G401 (cell line): ENCODE results near the gene GNPAT. TPM values are rescaled to one million over a fixed set of nuclear protein-coding genes. Genes with fewer than 3 reads are reported as not detected.

Source experiments
- DNase-seq: peaks from one replicate; pipeline ENCODE4 v3.0.0-alpha.2; 2015; ENCODE audit warnings: low spot score
- in situ Hi-C: cut with HindIII; loops from 2 replicates; pipeline ENCODE4 v1.10.0; 2016; ENCODE audit warnings: low sequenced_read_pairs, mixed read lengths
- total RNA-seq: library from RNA; depleted of rRNA; stranded (reverse); fragments of >200 nt; shearing (Covaris generic); gene quantifications from 2 replicates; pipeline ENCODE4 v1.2.3, GENCODE V29; 2014; rRNA removed

Gene GNPAT
- 77.1 and 81.0 TPM in 2 replicates for total RNA-seq

DNA sequence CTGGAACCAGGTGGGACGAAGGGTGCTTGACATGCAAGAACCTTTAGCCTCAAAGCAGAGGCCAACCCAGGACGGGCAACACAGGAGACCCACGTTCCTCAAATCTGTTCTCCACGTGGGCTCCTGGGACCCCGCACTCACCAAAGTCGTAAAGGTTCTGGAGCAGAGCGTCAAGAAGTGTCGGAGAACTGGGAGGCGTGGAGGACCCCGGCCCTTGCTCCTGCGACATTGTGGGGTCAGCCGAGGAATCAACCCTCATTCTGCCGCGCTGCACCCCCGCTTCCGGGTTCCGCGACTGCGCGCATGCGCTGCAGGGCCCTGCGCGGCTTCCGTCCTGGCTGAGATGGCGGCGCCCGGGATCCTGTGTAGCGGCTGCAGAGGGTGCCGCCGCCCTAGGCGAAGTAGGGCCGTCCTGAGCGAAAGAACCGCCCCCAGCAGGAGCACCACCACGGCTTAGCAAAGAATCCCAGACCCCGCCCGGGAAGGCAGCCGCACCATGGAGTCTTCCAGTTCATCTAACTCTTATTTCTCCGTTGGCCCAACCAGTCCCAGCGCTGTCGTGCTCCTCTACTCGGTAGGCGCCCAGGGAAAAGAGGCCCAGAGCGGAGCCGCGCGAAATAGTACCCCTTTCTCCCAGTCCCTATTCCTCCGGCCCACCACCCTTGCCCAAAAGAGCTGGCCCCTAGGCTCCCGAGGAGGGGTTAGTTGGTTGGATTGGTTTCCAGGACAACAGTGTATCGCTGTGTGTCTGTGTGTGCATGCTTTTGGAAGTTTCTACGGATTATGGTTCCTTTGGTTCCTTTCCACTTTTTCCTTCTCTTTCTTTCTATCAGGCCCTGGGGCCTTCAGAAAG lies at the start of gene GNPAT:
Gene GNPAT (plus strand): TSS at position 330 of the 853 bp plus-strand sequence. CDS start 167 bp downstream, at position 497.
- peak; percentile 80 for DNase-seq
- in situ Hi-C loops = no loop called here

DNA sequence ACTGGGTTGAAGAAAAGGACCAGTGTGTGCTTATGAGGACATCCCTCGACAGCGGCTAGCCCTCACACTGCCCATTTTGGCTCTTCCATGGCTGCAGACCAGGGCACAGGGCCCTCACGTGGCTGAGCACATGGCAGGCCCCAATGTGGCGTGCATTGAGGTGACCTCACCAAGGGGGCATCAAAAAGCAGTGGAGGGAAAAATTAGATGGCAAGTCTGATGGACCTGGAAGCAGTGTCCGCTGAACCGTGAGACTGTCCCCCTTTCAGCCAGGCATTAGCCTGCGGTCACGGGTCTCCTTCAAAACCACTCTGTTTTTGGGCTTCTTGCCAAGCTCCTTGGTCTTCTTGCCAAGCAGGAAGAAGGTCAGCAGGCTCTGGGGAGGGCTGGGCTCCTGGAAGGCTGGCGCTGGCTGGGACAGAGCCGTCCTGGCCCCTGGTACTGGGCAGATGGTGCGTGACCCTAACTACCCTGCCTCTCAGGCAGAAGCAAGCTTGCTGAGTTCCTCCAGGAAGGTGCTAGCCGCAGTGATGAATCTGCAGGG lies 48.3 kb upstream of the GNPAT start:
- peak; percentile 98 for DNase-seq
- in situ Hi-C loops = no loop called here

DNA sequence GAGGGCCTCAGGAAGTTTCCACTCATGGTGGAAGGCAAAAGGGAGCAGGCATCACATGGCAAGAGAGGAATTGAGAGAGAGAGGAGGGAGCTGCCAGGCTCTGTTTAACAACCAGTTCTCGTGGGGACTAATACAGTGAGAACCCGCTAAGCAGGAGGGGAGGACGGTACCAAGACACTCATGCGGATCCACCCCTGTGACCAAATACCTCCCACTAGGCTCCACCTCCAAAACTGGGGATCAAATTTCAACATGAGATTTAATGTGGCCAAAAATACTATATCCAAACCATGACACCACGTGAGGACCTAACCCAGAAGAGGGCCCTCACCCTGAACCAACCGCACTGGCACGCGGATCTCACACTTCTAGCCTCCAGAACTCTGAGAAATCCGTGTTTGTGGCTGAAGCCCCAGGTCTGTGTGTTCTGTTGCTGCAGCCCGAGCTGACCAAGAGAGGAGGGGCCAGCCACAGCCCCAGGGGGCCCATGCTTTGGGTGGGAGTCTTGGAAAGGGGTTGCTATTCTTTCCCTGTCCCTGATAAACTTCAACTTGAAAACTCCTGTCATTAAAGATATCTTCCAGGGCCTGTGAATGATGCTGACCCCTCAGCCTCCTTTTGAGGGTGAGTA lies 47.2 kb upstream of the GNPAT start:
- no peak for DNase-seq
- in situ Hi-C loops = no loop called here

DNA sequence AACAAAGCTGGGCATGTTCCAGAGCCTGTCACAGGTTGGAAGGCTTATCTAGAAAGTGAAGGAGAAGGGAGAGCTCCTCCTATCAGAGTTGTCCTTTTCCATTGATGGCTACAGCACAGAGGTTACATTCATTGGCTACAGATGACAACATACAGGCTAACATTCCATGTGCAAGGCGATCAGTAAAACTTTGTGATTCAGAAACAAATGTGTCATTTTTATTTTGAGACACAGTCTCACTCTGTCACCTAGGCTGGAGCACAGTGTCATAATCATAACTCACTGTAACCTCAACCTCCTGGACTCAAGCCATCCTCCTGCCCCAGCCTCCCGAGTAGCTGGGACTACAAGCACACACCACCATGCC lies 46.6 kb upstream of the GNPAT start:
- no peak for DNase-seq
- in situ Hi-C loops = no loop called here

DNA sequence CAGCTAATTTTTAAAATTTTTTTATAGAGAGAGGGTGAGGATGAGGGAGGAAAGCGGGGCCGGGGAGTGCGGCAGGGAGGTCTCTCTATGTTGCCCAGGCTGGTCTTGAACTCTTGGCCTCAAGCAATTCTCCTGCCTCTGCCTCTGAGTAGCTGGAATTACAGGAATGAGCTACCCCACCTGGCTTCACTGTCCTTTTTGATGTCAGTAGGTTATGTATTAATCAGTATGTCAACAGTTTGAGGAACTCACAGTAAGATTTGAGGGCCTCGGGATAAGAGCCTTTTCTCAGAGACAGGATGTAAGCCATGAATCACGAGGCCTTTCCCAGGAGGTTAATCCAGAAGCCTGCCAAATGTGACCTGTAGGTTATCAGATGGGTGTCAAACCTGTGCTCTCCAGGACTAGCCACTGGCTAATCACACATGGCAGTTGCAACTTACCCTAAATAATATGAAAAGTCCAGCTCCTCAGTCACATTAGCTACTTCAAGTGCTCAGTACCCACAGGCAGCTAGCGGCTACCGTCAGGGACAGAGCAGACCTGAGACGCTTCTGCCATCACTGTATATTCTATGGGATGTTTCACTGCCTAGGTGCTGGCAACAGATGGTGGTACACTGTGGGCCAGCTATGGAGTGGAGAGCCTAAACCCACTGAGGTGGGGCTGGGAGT lies 46.0 kb upstream of the GNPAT start:
- in situ Hi-C loops = no loop called here
- DNase-seq = no peak

DNA sequence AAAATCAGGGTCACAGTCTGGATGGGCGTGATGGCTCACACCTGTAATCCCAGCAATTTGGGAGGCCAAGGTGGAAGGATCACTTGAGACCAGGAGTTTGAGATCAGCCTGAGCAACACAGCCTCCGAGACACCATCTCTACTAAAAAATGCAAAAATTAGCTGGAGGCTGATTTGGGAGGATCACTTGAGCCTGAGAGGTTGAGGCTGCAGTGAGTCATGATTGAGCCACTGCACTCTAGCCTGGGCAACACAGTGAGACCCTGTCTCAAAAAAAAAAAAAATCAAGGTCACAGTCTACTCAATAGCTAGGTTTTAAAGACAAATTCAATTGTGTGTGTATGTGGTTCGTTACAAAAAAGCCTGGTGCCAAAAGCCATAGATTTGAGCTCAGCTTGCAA lies 44.7 kb upstream of the GNPAT start:
- no peak for DNase-seq
- in situ Hi-C loops = no loop called here

DNA sequence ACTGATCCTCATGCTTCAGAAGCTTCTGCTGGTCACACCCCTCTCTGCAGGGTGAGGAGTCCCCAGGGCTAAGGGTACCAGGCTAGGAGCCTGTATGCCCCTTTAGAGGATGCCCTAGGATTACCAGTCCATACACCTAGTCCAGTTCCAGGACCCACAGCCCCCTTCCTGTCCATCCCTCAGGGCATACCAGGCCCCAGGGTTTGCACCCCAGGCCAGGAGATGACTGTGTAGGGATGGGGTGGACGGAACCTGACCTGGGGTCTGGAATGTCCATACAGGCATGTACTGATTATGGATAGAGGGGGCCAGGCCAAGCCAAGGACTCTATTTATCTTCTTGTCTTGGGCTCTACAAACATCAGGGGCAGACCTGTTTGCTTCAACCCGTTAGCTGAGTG lies 44.3 kb upstream of the GNPAT start:
- no peak for DNase-seq
- in situ Hi-C loops = no loop called here

DNA sequence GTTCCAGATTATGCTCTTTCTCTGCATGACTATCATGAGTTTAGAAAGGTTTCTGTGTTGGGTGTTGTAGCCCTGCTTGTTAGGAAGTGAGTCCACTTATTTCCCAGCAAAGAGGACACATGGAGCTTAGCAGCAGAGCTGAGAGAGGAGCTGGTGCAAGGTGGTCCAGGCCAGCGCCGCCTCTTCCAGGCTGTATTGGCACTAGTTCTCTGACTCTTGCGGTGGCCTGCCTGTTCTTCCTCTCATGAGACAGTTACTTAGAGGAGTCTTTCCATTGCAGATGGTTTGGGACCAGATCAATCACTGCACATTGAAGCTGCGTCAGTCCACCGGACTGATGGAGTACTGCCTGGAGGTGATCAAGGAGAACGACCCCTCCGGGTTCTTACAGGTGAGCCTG lies 41.1 kb upstream of the GNPAT start:
- in situ Hi-C loops = no loop called here
- no peak for DNase-seq

DNA sequence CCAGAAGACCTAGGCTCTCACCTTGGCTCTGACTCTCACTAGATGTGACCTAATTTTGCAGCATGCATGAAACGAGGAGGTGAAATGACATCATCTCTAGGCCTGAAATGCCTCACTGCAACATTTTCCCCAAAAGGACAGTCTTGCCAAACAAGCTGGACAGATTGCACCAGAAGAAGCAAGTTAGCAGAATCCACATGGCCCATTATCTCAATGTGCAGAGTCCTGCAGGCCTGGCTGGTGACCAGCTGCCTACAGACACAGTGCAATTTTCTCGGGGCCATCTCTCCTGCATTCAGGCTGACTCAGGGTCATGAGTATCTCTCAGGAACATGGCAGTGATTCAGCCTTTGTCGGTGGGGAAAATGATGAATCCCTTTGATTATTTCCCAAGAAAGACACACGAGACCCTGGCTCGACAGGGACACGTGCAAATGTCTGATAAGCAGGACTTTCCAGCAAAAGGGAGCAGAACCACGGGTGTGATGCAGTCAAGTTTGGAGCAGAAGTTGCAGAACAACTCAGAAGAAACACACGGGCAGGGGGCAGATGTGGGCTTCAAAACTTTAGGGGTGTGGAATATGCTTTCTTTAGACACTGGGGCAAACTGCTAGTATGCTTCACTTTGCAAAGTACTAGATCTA lies 40.5 kb upstream of the GNPAT start:
- in situ Hi-C loops = no loop called here
- no peak for DNase-seq

DNA sequence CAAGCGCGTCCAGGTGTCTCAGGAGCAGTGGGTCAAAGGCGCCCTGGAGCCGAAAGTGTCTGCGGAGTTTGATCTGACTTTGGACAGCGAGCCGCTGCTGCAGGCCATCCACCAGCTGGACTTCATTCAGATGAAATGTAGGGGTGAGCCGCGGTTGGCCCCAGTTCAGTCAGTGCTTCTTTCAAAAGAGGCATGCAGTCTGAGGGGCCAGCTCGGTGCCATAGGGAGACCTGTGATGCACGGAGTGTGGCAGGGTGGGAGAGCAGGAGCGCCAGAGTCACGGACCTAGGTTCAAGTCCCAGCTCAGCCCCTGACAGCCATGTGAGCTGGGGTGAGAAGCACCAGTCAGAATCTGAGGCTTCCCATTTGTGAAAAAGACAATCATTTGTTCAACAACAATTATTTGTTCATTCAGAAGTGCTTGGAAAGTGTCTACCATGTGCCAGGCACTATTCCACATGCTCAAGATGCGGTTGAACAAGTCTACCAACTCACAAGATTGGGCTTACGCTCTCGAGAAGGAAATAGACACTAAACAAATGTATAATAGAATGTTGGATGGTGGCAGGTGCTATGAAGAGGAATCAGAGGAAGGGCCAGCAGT lies 39.5 kb upstream of the GNPAT start:
- no peak for DNase-seq
- in situ Hi-C loops = no loop called here

DNA sequence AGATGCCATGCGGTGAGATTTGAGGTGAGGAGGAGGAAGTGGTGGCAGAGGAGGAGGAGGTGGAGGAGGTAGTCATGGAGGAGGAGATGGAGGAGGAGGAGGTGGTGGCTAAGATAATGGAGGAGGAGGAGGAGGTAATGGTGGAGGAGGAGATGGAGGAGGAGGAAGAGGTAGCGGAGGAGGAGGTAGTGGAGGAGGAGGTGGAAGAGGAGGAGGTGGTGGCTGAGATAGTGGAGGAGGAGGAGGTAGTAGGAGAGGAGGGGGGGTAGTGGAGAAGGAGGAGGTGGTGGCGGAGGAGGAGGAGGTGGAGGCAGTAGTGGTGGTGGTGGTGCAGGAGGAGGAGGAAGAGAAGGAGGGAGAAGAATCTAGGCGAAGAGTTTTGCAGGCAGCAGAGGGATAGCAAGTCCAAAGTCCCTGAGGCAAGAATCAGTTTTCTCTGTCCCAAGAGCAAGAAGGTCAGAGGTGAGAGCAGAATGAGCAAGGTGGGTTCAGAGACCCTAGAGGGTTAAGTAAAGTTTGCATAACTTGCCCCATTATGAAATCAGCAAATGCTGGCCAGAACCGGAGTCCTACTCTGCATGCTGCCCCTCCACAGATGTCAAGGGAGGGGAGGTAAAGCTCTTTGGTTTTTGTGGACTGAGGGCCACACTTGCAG lies 38.9 kb upstream of the GNPAT start:
- no peak for DNase-seq
- in situ Hi-C loops = no loop called here

DNA sequence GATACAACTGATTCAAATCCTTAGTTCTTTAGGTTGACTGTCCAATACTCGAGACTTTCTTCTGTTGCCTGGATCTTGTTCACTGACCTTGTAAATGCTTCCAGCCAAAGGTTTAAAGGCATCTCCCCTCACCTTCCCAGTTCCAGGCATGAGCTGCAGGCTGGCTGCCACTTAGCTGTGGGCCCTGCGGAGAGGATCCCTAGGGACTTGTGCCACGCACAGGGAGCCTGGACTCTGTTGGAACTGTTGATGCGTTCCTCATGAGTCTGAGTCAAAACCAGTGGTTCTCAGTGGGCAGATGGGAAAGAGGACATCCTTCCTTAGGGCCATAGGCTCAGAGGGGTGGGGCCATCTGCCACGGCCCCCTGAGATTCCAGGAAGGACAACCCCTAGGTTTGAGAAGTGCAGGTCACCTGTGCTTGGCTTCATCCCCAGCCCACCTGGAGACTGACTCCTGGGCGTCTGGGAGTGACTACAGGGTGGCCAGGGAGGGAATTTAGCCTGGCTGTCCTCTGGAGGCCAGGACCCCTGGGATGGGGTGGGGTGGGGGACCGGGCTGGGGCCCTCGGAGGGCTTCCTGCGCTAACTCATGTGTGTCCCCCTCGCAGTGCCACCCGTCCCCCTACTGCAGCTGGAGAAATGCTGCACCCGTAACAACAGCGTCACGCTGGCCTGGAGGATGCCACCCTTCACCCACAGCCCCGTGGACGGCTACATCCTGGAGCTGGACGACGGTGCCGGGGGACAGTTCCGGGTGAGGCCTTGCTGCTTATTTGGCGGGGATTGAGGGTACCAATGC lies 37.6 kb upstream of the GNPAT start:
- no peak for DNase-seq
- in situ Hi-C loops = no loop called here

DNA sequence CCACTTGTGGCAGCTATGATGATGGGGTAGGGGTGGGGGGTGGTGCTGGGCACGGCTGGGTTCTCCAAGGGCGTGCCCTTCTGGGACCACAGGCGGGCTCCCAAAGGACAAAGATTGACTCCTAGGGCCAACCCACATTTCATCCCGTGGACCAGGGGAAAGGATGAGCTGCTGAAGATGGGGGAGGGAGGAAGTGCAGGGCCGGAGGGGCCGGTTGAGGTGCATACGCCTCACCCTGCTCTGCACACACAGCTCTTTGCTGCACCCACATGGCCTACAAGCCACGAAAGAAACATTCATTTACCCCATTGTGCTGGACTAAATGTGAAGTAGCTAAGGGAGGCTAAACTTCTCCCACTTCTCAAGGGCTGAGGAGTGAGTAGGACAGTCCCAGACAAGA lies 34.2 kb upstream of the GNPAT start:
- DNase-seq = no peak
- in situ Hi-C loops = no loop called here

DNA sequence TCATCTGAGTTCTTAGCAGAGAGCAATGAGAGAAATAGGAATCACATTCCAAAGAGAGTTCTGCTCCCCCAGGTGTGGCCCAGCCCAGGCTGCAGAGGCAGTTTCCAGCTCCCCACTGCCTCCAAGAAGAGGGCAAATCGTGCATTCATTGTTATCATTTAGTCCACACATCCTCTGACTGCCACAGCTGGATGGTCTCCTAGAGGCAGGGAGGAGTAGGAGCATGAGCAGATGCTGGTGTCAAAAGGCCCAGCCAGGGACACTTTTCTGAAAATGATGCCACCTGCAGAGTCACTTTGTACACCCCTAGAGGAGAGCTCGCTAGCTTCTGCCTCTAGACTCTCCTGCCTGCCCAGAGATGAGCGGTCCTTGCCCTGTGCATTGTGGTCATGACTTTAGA lies 33.6 kb upstream of the GNPAT start:
- in situ Hi-C loops = no loop called here
- no peak for DNase-seq

DNA sequence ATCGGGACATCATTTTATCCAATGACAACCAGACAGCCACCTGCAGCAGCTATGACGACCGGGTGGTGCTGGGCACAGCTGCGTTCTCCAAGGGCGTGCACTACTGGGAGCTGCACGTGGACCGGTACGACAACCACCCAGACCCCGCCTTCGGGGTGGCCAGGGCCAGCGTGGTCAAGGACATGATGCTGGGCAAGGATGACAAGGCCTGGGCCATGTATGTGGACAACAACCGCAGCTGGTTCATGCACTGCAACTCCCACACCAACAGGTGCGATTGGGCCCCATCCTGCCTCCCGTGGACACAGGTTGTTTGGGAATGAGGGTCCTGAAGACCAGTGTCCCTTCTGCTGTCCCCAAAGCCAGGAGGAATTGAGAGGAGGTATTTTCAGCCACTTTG lies 32.0 kb upstream of the GNPAT start:
- DNase-seq = no peak
- in situ Hi-C loops = no loop called here

DNA sequence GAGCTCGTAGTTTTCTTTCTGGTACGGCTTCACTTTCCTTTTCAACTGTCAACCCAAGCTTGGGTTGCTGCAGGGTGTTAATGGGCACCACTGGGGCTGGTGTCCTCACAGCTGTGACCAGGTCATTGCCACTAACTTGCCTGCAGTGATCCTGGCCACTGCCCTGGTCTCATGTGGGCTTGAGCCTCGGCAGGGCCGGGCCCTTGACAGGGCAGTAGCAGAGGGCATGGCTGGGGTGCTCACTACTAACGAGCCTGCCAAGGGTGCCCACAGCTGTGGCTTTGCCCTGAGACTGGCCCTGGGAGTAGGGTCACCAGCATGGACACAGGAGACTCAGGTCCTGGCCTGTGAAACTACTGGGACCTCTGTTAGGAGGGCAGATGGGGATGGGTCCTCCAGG lies 31.5 kb upstream of the GNPAT start:
- in situ Hi-C loops = no loop called here
- DNase-seq = no peak

DNA sequence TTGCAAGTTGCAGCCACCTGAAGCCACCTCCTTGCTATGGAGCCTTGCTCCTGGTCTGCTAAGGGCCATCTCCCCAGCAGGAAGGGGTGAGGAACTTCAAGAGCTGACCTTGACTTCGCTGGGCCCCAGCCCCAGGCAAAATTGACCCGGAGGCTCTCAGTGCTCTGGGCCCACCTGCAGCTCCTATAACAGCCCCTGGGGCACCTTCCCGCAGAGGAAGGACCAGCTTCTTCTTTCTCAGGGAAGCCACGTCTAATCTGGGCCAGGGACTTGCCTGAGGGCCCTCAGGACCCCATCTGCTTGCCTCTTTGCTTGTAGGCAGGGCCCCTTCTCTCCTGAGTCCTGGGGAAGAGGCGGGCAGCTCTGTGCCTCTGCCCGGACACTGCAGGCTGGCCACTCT lies 30.9 kb upstream of the GNPAT start:
- DNase-seq = no peak
- in situ Hi-C loops = no loop called here
